Neural cell (in vitro differentiated cells): ENCODE measurements around the gene MCAT. TPM values are rescaled to one million over a fixed set of nuclear protein-coding genes. Genes with fewer than 3 reads are reported as not detected.

Experiments
- H2AFZ ChIP-seq: fragments of 200-600, 300-800 bp; sonication (generic), shearing (Covaris generic); 2 replicates; pipeline ENCODE4 v1.6.0; 2014; ENCODE audit warnings: low read depth, mild to moderate bottlenecking, antibody characterized with exemption, low read length, moderate library complexity
- H3F3A ChIP-seq: fragments of 200-600 bp; shearing (Covaris generic); 2 replicates; pipeline ENCODE4 v1.6.1; 2016; ENCODE audit warnings: mild to moderate bottlenecking, moderate library complexity, mixed read lengths, antibody characterized with exemption, low read length; ENCODE audit not compliant: insufficient read depth, poor library complexity, severe bottlenecking
- H3K27ac ChIP-seq: fragments of 200-600, 300-800 bp; sonication (generic), shearing (Covaris generic); 2 replicates; pipeline ENCODE4 v1.5.1; 2014; ENCODE audit warnings: mild to moderate bottlenecking, low read length, moderate library complexity
- H3K27me3 ChIP-seq: fragments of 300-800, 200-600 bp; sonication (generic), shearing (Covaris generic); 2 replicates; pipeline ENCODE4 v1.6.0; 2014; ENCODE audit warnings: mild to moderate bottlenecking, low read depth, low read length, moderate library complexity; ENCODE audit not compliant: insufficient read depth
- H3K36me3 ChIP-seq: fragments of 300-800, 200-600 bp; sonication (generic), shearing (Covaris generic); 2 replicates; pipeline ENCODE4 v1.5.1; 2014; ENCODE audit warnings: mild to moderate bottlenecking, antibody characterized with exemption, low read length, moderate library complexity; ENCODE audit not compliant: insufficient read depth
- H3K4me2 ChIP-seq: fragments of 300-800, 200-600 bp; sonication (generic), shearing (Covaris generic); 2 replicates; pipeline ENCODE4 v1.6.0; 2014; ENCODE audit warnings: mild to moderate bottlenecking, low read length
- H3K4me3 ChIP-seq: fragments of 300-800, 200-600 bp; sonication (generic), shearing (Covaris generic); 2 replicates; pipeline ENCODE4 v1.5.1; 2014; ENCODE audit warnings: mild to moderate bottlenecking, low read length, moderate library complexity
- H3K79me2 ChIP-seq: fragments of 200-600 bp; shearing (Covaris generic); replicated peaks from 2 replicates; pipeline ENCODE4 v1.6.0; 2014; ENCODE audit warnings: mild to moderate bottlenecking, low read length, moderate library complexity; ENCODE audit not compliant: insufficient read depth
- H3K9ac ChIP-seq: fragments of 300-800, 200-600 bp; sonication (generic), shearing (Covaris generic); 2 replicates; pipeline ENCODE4 v1.6.1; 2016; ENCODE audit warnings: mild to moderate bottlenecking, low read length, mixed read lengths
- H3K9me2 ChIP-seq: fragments of 200-600 bp; shearing (Covaris generic); 2 replicates; pipeline ENCODE4 v1.6.1; 2016; ENCODE audit warnings: mild to moderate bottlenecking, low read length, mixed read lengths; ENCODE audit not compliant: insufficient read depth
- H3K9me3 ChIP-seq: fragments of 200-600, 300-800 bp; sonication (generic), shearing (Covaris generic); 2 replicates; pipeline ENCODE4 v1.6.1; 2016; ENCODE audit warnings: mild to moderate bottlenecking, mixed run types, low read length, moderate library complexity, mixed read lengths
- H4K20me1 ChIP-seq: fragments of 200-600 bp; shearing (Covaris generic); 2 replicates; pipeline ENCODE4 v1.6.1; 2016; ENCODE audit warnings: mild to moderate bottlenecking, mixed run types; ENCODE audit not compliant: insufficient read depth
- CTCF ChIP-seq: fragments of 450-650 bp; IDR thresholded peaks from 2 replicates; pipeline ENCODE4 v1.5.1; 2014; ENCODE audit warnings: antibody characterized with exemption, mild to moderate bottlenecking, moderate library complexity; ENCODE audit not compliant: poor library complexity, severe bottlenecking
- EP300 ChIP-seq: fragments of 450-650 bp; conservative IDR thresholded peaks from 2 replicates; pipeline ENCODE4 v1.6.1; 2014; ENCODE audit warnings: antibody characterized with exemption, mild to moderate bottlenecking, moderate library complexity; ENCODE audit not compliant: poor library complexity, severe bottlenecking
- EZH2 ChIP-seq: fragments of 200-600, 300-800 bp; shearing (Covaris generic), sonication (generic); IDR thresholded peaks from 2 replicates; pipeline ENCODE4 v1.6.1; 2014; ENCODE audit warnings: antibody characterized with exemption, low read length, borderline replicate concordance, mild to moderate bottlenecking; ENCODE audit not compliant: insufficient read depth, poor library complexity, severe bottlenecking
- MXI1 ChIP-seq: fragments of 450-650 bp; conservative IDR thresholded peaks from 2 replicates; pipeline ENCODE4 v1.6.1; 2014; ENCODE audit warnings: antibody characterized with exemption, mild to moderate bottlenecking; ENCODE audit not compliant: poor library complexity, severe bottlenecking
- POLR2AphosphoS5 ChIP-seq: IDR thresholded peaks from 2 replicates; pipeline ENCODE4 v1.6.1; 2012
- RAD21 ChIP-seq: fragments of 450-650 bp; conservative IDR thresholded peaks from 2 replicates; pipeline ENCODE4 v1.6.1; 2014; ENCODE audit warnings: antibody characterized with exemption, mild to moderate bottlenecking, moderate library complexity
- REST ChIP-seq: IDR thresholded peaks from 2 replicates; pipeline ENCODE4 v1.6.1; 2012; ENCODE audit warnings: borderline replicate concordance
- SMC3 ChIP-seq: fragments of 450-650 bp; conservative IDR thresholded peaks from 2 replicates; pipeline ENCODE4 v1.6.1; 2014; ENCODE audit warnings: antibody characterized with exemption, mild to moderate bottlenecking, moderate library complexity; ENCODE audit not compliant: poor library complexity
- TAF1 ChIP-seq: IDR thresholded peaks from 2 replicates; pipeline ENCODE4 v1.6.1; 2012; ENCODE audit warnings: low read depth
- polyA plus RNA-seq: library from polyadenylated mRNA; depleted of rRNA; stranded (reverse); fragments of >200 nt; gene quantifications from 2 replicates; pipeline ENCODE4 v1.2.3, GENCODE V29; 2014

Gene MCAT
- polyA plus RNA-seq, 1 donor from 2014 or later, result 46.8 TPM

GRCh38 chr22:43118024-43118849, 25.0 kb downstream of the MCAT start:
- TF ChIP-seq RAD21 (no peak), REST (no peak), TAF1 (no peak), EP300 (no peak), POLR2AphosphoS5 (no peak), SMC3 (no peak), MXI1 (no peak), CTCF (no peak), EZH2 (no peak)
- Histone ChIP-seq H3K27me3 (no peaks in the 10 kb centered on the region), H3K9me3 (no peaks in the 10 kb centered on the region), H3K27ac (no peak overlapping the region), H3K4me2 (no peak overlapping the region), H3K9ac (no peak overlapping the region), H3K79me2 (no peaks in the 10 kb centered on the region), H3K4me3 (no peak overlapping the region), H2AFZ (no peak overlapping the region), H3K9me2 (no peaks in the 10 kb centered on the region), H3F3A (no peaks in the 10 kb centered on the region), H4K20me1 (no peaks in the 10 kb centered on the region), H3K36me3 (no peaks in the 10 kb centered on the region)

DNA sequence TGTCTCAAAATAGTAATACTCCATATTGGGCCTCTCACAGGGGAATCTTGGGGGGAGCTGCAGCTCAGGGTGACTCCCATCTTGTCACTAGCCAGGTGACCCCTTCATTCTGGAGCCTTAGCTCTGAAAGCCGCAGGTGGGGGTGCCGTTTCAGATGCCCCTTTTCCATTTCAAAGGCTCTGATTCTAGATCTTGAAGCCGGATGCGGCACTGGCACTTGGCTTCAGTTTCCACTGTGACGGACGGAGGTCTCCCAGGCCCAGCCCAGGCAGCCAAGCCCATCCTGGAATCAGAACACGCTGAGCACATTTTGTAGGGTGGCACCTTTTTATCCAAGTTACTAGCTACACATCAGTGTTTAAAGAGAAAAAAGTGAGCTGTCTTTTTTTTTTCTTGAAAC, 26.3 kb downstream of the MCAT start:
- H3K9ac ChIP-seq, result no peak overlapping the region

More for the DNA sequence above, 26.3 kb downstream of the MCAT start:
- Histone ChIP-seq H3K36me3 (no peaks in the 10 kb centered on the region), H4K20me1 (no peaks in the 10 kb centered on the region), H3K9me3 (no peaks in the 10 kb centered on the region), H3K9me2 (no peaks in the 10 kb centered on the region), H2AFZ (no peak overlapping the region), H3K4me2 (no peak overlapping the region), H3F3A (no peaks in the 10 kb centered on the region), H3K27ac (no peak overlapping the region), H3K79me2 (no peaks in the 10 kb centered on the region), H3K27me3 (peaks cover 8% of the 10 kb centered on the region), H3K4me3 (no peak overlapping the region)
- no peak for TF ChIP-seq TAF1
- TF ChIP-seq CTCF, result no peak
- no peak for TF ChIP-seq RAD21
- no peak for TF ChIP-seq EP300
- TF ChIP-seq POLR2AphosphoS5, result no peak
- TF ChIP-seq MXI1, result no peak
- TF ChIP-seq SMC3, result no peak
- TF ChIP-seq REST, result no peak
- TF ChIP-seq EZH2, result no peak
